NCI-H2107 treated with DMSO at 0.1 percent for 48 hours (cell line): ENCODE data around the gene APOF.
"Not testable (repeated sequence)": the region's sequence is repeated elsewhere in the genome, so short reads cannot be mapped to it uniquely, and the experiment has no call there.

Experiments used
- DNase-seq: peaks from one replicate; lab custom pipeline; 2025; ENCODE audit not compliant: unreplicated experiment; lab: John Stamatoyannopoulos, UW

The APOF gene

GRCh38 chr12:56333679-56334489 lies 28.8 kb downstream of the APOF start, which contains the start of gene PAN2:
Gene PAN2 (minus strand): TSS chr12:56334000. CDS start chr12:56333094, 906 bp downstream.
- peak; percentile 94 for DNase-seq

DNA sequence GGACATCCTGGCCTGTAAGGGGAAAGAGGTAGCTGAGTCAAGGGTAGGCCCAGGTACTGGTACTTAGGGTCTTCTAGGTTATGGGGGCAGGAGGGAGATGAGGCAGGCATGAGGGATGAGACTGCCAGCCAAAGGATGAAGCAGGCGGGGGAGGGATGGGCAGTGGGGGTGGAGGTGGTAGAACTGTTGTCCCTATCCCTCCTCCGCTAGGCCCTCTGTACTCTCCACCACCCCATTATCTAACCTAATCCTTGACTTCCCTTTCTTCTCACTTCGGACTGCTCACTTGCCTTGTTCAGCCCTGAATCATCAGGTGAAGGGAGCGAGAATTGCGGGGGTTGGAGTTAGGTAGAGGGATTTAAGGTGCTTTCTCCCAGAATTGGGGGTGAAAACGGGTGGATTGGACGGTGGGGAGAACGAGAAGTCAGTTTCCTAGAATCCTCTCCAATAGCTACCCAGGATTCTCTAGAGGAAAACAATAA lies 29.4 kb downstream of the APOF start:
- DNase-seq: no peak

DNA sequence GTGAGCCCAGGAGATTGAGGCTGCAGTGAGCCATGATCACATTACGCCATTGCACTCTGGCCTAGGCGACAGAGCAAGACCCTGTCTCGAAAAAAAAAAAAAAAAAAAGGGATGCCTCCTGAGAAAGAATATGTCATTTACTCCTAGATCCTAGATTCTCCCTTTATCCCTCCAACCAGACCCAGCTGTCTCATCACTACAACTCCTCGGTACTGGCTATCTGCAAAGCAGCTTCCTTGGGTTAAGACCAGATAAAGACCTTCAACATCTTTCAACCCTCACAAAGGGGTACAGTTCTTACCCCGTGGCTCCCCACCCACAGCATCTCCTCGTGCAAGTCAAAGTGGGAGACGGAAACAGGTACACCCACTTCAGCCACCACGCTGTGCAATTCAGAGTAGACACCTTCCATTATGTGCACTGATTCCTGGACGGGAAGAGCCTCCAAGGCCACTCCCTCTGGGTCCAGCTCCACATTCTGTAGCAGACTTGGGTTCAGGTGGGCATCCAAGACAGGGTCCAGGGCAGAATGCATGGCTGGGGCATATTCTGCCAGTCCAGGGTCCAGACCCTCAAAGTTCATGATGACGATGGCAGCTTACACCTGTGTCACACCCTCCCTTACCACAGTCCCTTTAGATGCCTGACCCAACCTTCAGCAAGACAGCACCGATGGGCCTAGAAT lies 30.0 kb downstream of the APOF start:
- DNase-seq: no peak

DNA sequence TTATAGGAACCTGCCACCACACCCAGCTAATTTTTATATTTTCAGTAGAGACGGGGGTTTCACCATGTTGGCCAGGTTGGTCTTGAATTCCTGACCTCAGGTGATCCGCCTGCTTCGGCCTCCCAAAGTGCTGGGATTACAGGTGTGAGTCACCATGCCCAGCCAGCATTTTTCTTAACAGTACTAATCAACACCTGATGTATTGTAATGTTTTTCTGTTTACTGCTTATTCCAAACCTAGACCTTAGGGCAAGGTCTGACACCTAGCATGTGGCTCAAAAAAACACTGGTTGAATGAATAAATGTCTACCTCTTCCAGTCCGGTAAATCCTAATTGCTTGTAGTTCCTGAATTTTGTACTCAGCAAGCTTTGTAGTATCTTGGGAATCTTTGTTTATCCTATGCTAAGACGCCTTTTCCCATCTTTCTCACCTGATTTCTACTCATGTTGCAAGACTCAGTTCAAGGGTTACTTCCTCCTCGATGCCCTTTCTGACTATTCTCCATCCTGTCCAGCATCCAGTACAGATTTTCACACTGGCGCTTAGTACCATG lies 31.6 kb downstream of the APOF start:
- no peak for DNase-seq

GRCh38 chr12:56326533-56326932 lies 36.1 kb downstream of the APOF start:
- DNase-seq: no peak

DNA sequence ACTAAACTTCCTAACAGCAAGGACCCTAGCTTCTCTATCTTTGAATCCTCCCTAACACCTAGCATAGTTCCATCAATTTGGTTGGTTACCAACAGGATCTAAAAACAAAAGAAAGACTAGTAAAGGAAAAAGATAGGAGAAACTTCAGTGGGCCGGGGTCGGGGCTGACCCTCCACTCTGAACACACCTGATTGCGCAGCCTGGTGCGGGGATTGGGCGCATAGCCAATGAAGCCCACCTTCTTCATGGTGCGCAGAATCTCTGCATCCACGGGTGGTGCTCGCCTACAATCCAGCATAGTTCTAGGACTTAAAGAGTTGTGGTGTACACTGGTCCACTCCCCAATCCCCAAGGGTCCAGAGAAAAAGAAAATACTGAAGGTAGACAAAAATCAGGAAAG lies 36.5 kb downstream of the APOF start:
- no peak for DNase-seq

- DNase-seq: no peak
Observed at GRCh38 chr12:56324206-56324605, 38.5 kb downstream of the APOF start.

GRCh38 chr12:56321610-56322009 lies 41.0 kb downstream of the APOF start:
- DNase-seq: not testable (repeated sequence)

DNA sequence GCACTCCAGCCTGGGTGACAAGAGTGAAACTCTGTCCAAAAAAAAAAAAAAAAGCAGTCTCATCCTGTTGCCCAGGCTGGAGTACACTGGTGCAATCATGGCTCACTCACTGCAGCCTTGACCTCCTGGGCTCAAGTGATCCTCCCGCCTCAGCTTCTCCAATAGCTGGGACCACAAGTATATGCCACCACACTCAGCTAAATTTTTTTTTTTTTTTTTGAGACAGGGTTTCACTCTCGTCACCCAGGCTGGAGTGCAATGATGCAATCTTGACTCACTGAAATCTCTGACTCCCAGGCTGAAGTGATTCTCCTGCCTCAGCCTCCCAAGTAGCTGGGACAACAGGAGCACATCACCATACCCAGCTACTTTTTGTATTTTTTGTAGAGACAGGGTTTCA lies 41.6 kb downstream of the APOF start:
- no peak for DNase-seq

DNA sequence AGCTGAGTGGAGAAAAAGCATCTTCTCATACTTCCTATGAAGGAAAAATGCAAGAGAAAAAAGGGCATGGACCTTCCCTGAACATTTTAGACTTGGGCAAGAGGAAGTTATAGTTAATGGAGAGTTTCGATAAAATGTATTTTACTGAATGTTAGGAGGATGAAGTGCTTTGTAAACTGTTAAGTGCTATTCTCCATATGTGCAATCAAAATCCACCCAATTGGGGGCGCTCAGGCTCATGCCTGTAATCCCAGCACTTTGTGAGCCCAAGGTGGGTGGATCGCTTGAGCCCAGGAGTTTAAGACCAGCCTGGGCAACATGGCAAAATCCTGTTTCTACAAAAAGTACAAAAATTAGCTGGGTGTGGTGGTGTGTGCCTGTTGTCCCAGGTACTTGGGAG lies 45.0 kb downstream of the APOF start:
- no peak for DNase-seq

DNA sequence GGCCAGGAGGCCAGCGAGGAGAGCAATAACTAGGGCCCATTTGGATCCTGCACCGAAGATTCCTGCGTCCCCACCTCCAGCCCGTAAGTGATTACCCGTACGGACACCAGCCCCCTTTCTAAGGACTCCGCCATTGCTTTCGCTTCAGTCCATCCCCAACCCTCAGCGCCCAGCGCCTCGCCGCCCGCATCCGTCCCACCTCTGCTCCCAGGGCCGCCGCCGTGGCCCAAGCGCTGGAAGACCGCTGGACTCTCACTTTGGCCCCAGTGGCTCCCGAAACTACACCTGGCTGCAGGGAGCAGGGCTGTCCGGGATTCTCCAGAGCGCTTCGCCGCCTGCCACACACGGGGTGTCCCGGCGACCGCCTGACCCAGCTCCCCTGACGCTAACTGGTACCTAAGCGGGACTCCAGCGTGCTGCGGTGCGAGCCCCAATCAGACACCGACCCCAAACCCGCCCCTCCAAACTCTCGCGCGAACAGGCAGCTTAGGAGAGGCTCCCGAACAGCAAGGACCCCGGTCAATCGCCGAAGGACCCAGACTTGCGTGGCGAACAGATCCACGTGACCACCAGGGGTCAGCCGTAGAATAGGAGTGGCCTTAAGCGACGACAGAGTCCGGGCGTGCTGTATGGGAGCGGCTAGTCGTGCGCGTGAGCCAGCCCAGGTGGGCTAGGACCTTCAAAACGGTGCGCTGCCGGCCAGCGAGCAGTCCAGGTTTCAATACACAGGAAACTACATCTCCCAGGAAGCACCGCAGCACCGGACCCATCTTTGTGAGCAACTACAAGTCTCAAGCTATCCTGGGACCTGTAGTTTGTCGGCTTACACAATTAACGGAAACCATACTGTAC lies 46.8 kb downstream of the APOF start, which contains the start of gene CNPY2:
Gene CNPY2, minus strand, starts transcription at position 367 of the 852 bp plus-strand sequence. CDS start 771 bp downstream, outside the sequence.
- peak; percentile 98 for DNase-seq

GRCh38 chr12:56315249-56315621 lies 47.4 kb downstream of the APOF start:
- no peak for DNase-seq

GRCh38 chr12:56311003-56311402 lies 51.7 kb downstream of the APOF start:
- no peak for DNase-seq
